AG10803 (cell line): ENCODE measurements around the gene RABL2A.
"Not testable (repeated sequence)": the region's sequence is repeated elsewhere in the genome, so short reads cannot be mapped to it uniquely, and the experiment has no call there.

ENCODE experiments used
- DNase-seq: peaks from one replicate; pipeline ENCODE4 v3.0.0; 2010; ENCODE audit warnings: low read depth
- H3K4me3 ChIP-seq: 2 replicates; pipeline ENCODE4 v1.5.1; 2011; ENCODE audit warnings: mild to moderate bottlenecking, low read length, control low read depth
- CTCF ChIP-seq: conservative IDR thresholded peaks from 2 replicates; pipeline ENCODE4 v1.5.1; 2011; ENCODE audit warnings: mild to moderate bottlenecking, low read length, control low read depth, inconsistent platforms

The RABL2A gene

GRCh38 chr2:113685471-113685870, 58.4 kb downstream of the RABL2A start:
- no peak for DNase-seq
- no peak for TF ChIP-seq CTCF
- no peak overlapping the region for H3K4me3 ChIP-seq

GRCh38 chr2:113686537-113686936, 59.5 kb downstream of the RABL2A start:
- DNase-seq: no peak
- no peak overlapping the region for H3K4me3 ChIP-seq
- TF ChIP-seq CTCF: no peak

- not testable (repeated sequence) for DNase-seq, H3K4me3 ChIP-seq
Observed at GRCh38 chr2:113690871-113691270, 63.8 kb downstream of the RABL2A start.
